ENCODE measurements around the gene MON1A. TPM values are rescaled to one million over a fixed set of nuclear protein-coding genes. Genes with fewer than 3 reads are reported as not detected.
"Not testable (repeated sequence)": the region's sequence is repeated elsewhere in the genome, so short reads cannot be mapped to it uniquely, and the experiment has no call there.

MON1A gene
- 12.1 TPM for polyA plus RNA-seq (2013, experiment 1 of 2; ENCODE audit: insufficient read length)
- 8.0 TPM for polyA plus RNA-seq (2013, experiment 2 of 2; ENCODE audit: insufficient read length)

GRCh38 chr3:49929291-49930167 is at the start of gene MON1A:
MON1A (minus strand) TSS chr3:49929811; CDS start chr3:49913346, 16,465 bp downstream.
- DNase-seq = peak; percentile 93

GRCh38 chr3:49976942-49977341 is 47.3 kb upstream of the MON1A start:
- DNase-seq = no peak

- no peak for DNase-seq
Measured at GRCh38 chr3:49972656-49973055, 43.0 kb upstream of the MON1A start.

- DNase-seq = no peak
Measured at GRCh38 chr3:49968346-49968745, 38.7 kb upstream of the MON1A start.

- no peak for DNase-seq
Measured at GRCh38 chr3:49967291-49967690, 37.7 kb upstream of the MON1A start.

- DNase-seq = no peak
Measured at GRCh38 chr3:49966233-49966942, 36.8 kb upstream of the MON1A start.

GRCh38 chr3:49955636-49956035 is 26.0 kb upstream of the MON1A start:
- DNase-seq = no peak

- no peak for DNase-seq
Measured at GRCh38 chr3:49952924-49953323, 23.3 kb upstream of the MON1A start.

- DNase-seq = no peak
Measured at GRCh38 chr3:49942651-49943050, 13.0 kb upstream of the MON1A start.

GRCh38 chr3:49940667-49941249 is 11.1 kb upstream of the MON1A start:
- no peak for DNase-seq

- DNase-seq = peak; percentile 97
Measured at GRCh38 chr3:49939858-49940666, 10.5 kb upstream of the MON1A start, which contains the start of gene RBM6. RBM6 (plus strand) TSS chr3:49940150; CDS start chr3:49962642, 22,492 bp downstream.

- DNase-seq = no peak
Measured at GRCh38 chr3:49937090-49937489, 7.5 kb upstream of the MON1A start.

GRCh38 chr3:49932281-49932680 is 2.7 kb upstream of the MON1A start:
- not testable (repeated sequence) for DNase-seq

GRCh38 chr3:49930922-49931321 is 1.3 kb upstream of the MON1A start:
- peak; percentile 8 for DNase-seq

- DNase-seq = no peak
Measured at GRCh38 chr3:49930168-49930690, 618 bp upstream of the MON1A start.

GRCh38 chr3:49928481-49929017 is 1.1 kb downstream of the MON1A start:
- no peak for DNase-seq

- DNase-seq = no peak
Measured at GRCh38 chr3:49927798-49928197, 1.8 kb downstream of the MON1A start.

- no peak for DNase-seq
Measured at GRCh38 chr3:49926117-49926728, 3.4 kb downstream of the MON1A start.

GRCh38 chr3:49925485-49925884 is 4.1 kb downstream of the MON1A start:
- DNase-seq = no peak

- DNase-seq = peak; percentile 86
Measured at GRCh38 chr3:49924683-49925082, 4.9 kb downstream of the MON1A start.
